HL-60 (cell line): ENCODE measurements around the gene SYN1.

Source experiments
- GABPA ChIP-seq: IDR thresholded peaks from 2 replicates; pipeline ENCODE4 v1.6.1; 2012; ENCODE audit warnings: low read depth
- POLR2AphosphoS5 ChIP-seq: IDR thresholded peaks from 2 replicates; pipeline ENCODE4 v1.6.1; 2012; ENCODE audit warnings: low read depth
- SPI1 ChIP-seq: IDR thresholded peaks from 2 replicates; pipeline ENCODE4 v1.6.1; 2012; ENCODE audit warnings: low read depth, mild to moderate bottlenecking, borderline replicate concordance
- TF ChIP-seq, protein P1 (sequence below): IDR thresholded peaks from one replicate; pipeline ENCODE4 v1.5.1; 2011; ENCODE audit warnings: low read length, control low read depth, inconsistent platforms; ENCODE audit not compliant: insufficient read depth
- TF ChIP-seq, protein P2 (sequence below): IDR thresholded peaks from 2 replicates; pipeline ENCODE4 v1.6.1; 2012; ENCODE audit warnings: low read depth; ENCODE audit not compliant: insufficient replicate concordance

- TF ChIP-seq, protein P1, sequence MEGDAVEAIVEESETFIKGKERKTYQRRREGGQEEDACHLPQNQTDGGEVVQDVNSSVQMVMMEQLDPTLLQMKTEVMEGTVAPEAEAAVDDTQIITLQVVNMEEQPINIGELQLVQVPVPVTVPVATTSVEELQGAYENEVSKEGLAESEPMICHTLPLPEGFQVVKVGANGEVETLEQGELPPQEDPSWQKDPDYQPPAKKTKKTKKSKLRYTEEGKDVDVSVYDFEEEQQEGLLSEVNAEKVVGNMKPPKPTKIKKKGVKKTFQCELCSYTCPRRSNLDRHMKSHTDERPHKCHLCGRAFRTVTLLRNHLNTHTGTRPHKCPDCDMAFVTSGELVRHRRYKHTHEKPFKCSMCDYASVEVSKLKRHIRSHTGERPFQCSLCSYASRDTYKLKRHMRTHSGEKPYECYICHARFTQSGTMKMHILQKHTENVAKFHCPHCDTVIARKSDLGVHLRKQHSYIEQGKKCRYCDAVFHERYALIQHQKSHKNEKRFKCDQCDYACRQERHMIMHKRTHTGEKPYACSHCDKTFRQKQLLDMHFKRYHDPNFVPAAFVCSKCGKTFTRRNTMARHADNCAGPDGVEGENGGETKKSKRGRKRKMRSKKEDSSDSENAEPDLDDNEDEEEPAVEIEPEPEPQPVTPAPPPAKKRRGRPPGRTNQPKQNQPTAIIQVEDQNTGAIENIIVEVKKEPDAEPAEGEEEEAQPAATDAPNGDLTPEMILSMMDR, result peak; percentile 10
- TF ChIP-seq POLR2AphosphoS5 (no peak), GABPA (no peak), SPI1 (no peak; the same call in 1 of the 2 replicates)
- TF ChIP-seq, protein P2, sequence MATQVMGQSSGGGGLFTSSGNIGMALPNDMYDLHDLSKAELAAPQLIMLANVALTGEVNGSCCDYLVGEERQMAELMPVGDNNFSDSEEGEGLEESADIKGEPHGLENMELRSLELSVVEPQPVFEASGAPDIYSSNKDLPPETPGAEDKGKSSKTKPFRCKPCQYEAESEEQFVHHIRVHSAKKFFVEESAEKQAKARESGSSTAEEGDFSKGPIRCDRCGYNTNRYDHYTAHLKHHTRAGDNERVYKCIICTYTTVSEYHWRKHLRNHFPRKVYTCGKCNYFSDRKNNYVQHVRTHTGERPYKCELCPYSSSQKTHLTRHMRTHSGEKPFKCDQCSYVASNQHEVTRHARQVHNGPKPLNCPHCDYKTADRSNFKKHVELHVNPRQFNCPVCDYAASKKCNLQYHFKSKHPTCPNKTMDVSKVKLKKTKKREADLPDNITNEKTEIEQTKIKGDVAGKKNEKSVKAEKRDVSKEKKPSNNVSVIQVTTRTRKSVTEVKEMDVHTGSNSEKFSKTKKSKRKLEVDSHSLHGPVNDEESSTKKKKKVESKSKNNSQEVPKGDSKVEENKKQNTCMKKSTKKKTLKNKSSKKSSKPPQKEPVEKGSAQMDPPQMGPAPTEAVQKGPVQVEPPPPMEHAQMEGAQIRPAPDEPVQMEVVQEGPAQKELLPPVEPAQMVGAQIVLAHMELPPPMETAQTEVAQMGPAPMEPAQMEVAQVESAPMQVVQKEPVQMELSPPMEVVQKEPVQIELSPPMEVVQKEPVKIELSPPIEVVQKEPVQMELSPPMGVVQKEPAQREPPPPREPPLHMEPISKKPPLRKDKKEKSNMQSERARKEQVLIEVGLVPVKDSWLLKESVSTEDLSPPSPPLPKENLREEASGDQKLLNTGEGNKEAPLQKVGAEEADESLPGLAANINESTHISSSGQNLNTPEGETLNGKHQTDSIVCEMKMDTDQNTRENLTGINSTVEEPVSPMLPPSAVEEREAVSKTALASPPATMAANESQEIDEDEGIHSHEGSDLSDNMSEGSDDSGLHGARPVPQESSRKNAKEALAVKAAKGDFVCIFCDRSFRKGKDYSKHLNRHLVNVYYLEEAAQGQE, result no peak
Observed at GRCh38 chrX:47562615-47563243, 56.9 kb downstream of the SYN1 start.
